Activated CD8-positive, alpha-beta memory T cell treated with anti-CD3 and anti-CD28 coated beads, Interleukin-2, amount 50 U/mL, for 48 hours (primary cell): ENCODE data around the gene SPACA4.

ENCODE experiments used
- DNase-seq: peaks from one replicate; pipeline ENCODE4 v3.0.0-alpha.2; 2020

SPACA4 gene

GRCh38 chr19:48635966-48636858 lies 29.7 kb downstream of the SPACA4 start:
- DNase-seq: peak; percentile 64

GRCh38 chr19:48636859-48637448 lies 30.4 kb downstream of the SPACA4 start, which contains the start of gene DBP:
Gene DBP, minus strand, starts transcription at chr19:48637379. Its CDS starts 385 bp downstream, at chr19:48636994.
- DNase-seq: peak; percentile 73

GRCh38 chr19:48637449-48637947 lies 31.0 kb downstream of the SPACA4 start:
- peak; percentile 97 for DNase-seq

DNA sequence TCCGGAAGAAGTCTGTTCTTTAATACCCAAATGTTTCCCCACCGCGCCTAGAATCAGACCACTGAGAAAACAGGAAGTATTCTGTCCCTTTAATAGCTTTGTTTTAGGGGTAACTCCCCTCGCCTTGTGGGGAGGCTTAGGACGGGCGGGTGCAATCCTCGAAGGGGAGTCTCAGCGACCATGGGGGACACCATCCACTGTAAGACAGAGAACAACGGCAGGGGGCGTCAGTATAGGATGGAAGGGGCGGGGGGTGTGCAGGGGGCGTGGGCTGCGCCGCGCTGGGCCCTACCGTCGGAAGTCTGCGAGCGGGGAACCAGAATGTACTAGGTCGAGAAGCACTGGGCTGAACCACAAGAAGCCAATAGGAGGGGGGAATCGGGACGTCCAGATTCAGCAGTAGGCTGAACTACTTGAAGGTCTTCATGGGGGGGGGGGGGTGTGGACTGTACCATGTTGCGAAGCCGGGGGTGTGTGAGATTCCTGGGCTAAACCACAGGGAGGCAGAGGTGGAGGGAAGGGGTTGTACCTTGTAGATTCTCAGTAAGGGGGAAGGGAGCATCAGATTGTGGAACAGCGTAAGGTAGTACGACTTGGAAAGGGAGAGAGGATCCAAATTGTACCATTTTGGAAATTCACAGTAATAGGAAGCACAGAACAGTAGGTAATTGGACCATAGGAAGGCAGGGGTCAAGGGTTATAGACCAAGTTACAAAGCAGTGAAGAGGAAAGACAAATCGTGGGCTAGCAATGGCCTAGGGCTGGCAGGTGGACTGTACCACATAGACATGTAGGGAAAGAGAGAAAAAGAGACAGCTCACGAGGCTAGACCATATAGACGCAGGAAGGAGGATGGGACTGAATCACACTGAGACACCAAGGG lies 31.6 kb downstream of the SPACA4 start:
- DNase-seq: peak; percentile 80

DNA sequence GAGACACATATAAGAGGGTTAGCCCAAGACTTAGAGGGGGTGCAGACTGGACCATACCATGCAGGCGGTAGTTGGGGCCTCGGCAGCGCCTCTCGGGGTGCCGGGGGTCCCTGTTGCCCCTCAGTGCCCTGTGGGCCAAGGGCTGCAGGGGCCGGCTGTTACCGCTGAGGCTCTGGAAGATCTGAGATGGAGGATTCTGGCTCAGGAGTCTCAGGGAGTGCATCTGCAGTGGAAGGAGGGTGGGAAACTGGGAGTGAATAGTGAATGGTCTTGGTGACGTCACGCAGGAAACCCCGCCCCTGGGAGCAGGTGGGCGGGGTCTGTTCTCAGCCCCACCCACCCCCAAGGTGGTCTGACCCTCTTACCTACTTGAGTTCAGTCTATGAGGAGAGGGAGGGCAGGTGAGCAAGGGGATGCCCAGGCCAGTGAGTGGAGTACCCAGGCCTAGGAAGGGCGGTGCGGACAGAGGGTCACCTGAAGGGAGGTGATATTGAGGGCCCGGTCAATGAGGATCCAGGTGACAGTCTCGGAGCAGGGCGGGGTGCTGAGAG lies 32.4 kb downstream of the SPACA4 start:
- DNase-seq: peak; percentile 65

- no peak for DNase-seq
Observed at GRCh38 chr19:48639483-48640375, 33.2 kb downstream of the SPACA4 start.

DNA sequence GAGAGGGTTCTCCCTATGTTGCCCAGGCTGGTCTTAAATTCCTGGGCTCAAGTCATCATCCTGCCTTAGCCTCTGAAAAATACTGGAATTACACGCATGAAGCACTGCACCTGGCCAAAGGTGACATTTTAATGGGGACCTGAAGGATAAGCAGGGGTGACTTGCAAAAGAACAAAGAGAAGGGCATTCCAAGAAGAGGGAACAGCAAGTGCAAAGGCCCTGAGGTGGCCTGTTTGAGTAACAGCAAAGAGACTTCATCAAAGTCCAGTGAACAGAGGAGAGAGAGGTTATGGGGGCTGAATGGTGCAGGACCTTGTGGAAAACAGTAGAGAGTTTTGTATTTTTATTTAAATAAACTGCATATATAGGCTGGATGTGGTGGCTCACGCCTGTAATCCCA lies 35.3 kb downstream of the SPACA4 start:
- no peak for DNase-seq

- DNase-seq: no peak
Observed at GRCh38 chr19:48642862-48643261, 36.3 kb downstream of the SPACA4 start.

DNA sequence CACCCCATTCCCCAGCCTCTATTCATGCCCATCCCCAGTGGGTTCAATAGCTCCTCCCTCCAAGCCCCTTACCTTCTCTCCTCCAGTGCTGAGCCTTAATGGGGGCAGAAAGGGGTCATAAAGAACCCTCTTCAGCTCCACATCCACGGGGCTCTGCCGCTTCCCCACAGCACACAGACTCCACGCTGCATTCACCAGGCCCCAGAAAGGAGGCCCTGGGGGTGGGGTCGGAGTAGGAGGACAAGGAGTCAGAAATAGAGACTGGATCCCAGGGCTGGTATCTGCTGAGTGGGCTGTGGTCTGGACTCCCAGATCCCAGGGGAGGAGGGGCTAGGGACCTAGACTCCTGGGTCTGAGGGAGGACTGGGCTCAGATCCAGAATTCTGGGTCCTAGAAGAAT lies 37.8 kb downstream of the SPACA4 start:
- no peak for DNase-seq

DNA sequence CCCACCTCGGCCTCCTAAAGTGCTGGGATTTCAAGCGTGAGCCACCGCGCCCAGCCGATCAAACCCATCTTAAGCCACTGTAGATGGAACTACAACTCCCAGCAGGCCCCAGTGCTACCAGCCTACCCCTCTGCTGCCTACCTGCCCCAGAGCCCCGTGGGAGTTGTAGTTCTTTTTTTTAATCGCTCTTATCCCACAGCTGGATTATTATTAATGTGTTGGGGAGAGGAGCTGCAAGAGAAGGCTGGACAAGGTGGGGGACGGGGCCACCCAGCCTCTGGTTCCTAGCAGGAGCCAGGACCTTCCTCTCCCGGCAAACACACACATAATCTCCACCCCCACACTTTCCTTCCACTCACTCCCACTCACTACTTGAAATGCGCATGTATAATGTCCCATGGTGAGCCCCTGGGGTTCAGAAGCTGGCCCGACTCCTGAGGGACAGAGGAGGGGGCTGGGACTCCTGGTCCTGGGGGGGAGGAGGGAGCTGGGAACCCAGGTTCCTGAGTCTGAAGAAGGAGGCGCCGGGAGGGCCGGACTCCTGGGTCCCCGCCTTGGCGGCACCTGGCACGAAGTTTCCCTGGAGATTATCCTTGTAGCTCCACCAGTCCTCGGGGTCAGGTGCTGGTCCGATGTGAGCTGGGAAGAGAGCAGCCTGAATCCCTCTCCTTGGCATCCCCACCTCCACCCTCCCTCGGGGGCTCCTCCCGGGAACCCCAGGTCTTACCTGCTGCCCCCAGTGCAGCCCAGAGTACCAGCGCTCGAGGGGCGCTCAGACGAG lies 38.5 kb downstream of the SPACA4 start:
- DNase-seq: peak; percentile 84

DNA sequence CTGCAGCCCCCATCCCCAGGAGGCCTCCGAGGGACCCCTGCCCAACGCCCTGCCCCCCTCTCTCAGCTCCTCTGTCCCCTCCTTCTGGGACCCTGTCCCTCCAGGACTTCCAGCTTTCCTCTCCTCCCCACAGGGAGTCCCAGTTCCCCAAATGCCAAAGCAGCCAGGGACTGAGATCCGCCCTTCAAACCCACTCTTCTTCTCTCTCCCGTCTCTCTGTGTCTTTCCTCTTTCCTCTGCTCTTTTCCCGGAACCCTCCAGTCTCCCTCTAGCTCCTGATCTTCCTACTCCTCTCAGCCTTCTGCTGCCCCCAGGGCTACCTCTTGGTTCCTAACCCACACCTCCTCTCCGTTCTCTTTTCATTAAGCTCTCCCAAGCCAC lies 39.1 kb downstream of the SPACA4 start:
- no peak for DNase-seq

GRCh38 chr19:48646001-48646721 lies 39.6 kb downstream of the SPACA4 start, which contains the start of gene CA11:
Gene CA11, minus strand, starts transcription at chr19:48646187. Its CDS starts 555 bp downstream, at chr19:48645632.
- peak; percentile 91 for DNase-seq

DNA sequence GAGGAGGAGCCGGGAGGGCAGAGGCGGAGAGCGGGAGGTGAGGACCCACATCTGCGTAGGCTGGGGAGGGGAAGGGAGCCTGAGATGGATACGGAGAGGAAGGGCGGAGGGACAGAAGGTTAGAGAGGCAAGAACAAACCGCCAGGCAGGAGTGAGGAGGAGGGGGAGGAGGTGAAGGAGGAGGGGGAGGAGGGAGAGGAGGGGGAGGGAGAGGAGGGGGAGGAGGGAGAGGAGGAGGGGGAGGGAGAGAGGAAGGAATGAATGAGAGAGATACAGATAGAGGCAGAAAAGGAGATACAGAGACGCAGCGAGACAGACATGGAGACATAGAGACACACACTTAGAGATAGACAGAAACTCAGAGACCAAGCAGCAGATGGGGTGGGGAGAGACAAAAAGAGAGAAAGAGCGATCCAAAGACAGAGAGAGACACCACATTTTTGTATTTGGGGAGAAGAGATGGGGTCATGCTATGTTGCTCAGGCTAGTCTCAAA lies 40.2 kb downstream of the SPACA4 start:
- no peak for DNase-seq

DNA sequence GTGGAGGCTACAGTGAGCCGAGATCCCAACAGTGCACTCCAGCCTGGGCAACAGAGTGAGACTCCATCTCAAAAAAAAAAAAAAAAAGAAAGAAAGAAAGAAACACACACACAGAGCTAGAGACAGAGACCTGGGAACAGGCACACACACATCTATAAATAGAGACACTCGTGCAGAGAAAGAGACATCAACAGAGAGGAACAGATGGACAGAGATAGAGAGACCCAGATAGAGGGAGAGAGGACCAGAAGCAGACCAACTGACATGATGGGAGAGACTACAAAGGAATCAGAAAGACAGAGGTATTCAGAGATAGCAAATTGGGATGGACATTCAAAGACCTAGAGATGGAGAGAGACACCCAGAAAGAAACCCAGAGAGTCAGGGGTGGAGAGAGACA lies 41.6 kb downstream of the SPACA4 start:
- no peak for DNase-seq

- no peak for DNase-seq
Observed at GRCh38 chr19:48650974-48651682, 44.6 kb downstream of the SPACA4 start.

GRCh38 chr19:48651683-48652048 lies 45.1 kb downstream of the SPACA4 start:
- no peak for DNase-seq

DNA sequence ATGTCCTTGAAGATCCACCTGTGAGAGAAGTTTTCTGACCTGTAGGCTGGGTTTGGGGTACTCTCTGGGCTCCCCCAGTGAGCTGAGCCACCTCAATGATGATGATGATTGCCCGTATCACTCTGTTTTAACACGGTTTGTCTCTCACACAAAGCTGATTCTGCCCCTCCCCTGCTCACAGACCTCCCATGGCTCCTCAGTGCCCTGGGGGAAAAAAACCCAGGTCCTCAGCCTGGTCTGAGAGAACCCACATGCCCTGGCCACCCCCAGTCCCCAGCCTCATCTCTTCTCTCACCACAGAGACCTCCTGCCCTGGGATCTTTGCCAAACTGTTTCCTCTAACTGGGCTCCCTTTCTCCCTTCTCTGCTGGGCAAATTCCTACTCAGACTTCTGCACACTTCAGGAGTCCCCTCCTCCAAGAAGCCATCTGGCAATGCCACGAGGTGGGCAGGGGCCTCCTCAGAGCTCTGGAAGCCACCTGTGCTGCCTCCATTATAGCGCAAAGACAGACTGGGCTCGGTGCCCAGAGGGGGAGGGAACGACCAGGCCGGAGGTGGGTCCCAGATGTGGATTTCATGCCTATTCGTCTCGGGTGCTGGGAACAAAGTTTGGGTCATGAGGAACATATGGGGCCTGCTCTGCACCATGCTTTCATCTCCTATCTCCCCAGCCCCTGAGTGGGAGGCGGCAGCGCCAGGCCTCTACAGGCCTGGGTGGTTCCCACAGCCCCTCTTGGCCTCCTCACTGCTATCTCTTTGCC lies 47.9 kb downstream of the SPACA4 start:
- no peak for DNase-seq

- no peak for DNase-seq
Observed at GRCh38 chr19:48656840-48657474, 50.4 kb downstream of the SPACA4 start.
